Activated T-cell treated with anti-CD3 and anti-CD28 coated beads, Interleukin-2, amount 50 U/mL, for 24 hours (primary cell): ENCODE measurements around the gene PAQR5.
"Not testable (repeated sequence)": the region's sequence is repeated elsewhere in the genome, so short reads cannot be mapped to it uniquely, and the experiment has no call there.

ENCODE experiments used
- DNase-seq: peaks from one replicate; pipeline ENCODE4 v3.0.0-alpha.2; 2020
- H3K27ac Mint-ChIP-seq: 2 replicates; pipeline ENCODE4 v1.8.0; 2020; ENCODE audit warnings: mild to moderate bottlenecking, mixed read lengths
- H3K27me3 Mint-ChIP-seq: 2 replicates; pipeline ENCODE4 v1.8.0; 2020; ENCODE audit warnings: mixed read lengths
- H3K36me3 Mint-ChIP-seq: 2 replicates; pipeline ENCODE4 v1.8.0; 2020; ENCODE audit warnings: low read depth, mixed read lengths
- H3K4me1 Mint-ChIP-seq: 2 replicates; pipeline ENCODE4 v1.8.0; 2020; ENCODE audit warnings: low read depth, mixed read lengths
- H3K4me3 Mint-ChIP-seq: 2 replicates; pipeline ENCODE4 v1.8.0; 2020; ENCODE audit warnings: mild to moderate bottlenecking, moderate library complexity, mixed read lengths
- H3K9me3 Mint-ChIP-seq: 2 replicates; pipeline ENCODE4 v1.8.0; 2020; ENCODE audit warnings: mixed read lengths

PAQR5 gene

DNA sequence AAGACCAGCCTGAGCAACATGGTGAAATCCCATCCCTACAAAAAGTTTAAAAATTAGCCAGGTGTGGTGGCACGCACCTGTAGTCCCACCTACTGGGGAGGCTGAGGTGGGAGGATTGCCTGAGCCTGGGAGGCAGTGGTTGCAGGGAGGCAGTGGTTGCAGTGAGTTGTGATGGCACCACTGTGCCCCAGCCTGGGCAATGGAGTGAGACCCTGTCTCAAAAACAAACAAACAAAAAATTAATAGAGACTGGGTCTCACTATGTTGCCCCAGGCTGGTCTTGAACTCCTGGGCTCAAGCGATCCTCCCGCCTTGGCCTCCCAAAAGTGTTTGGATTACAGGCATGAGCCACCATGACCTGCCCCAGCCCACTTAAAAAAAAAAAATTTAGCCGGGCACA is 151.5 kb downstream of the PAQR5 start:
- not testable (repeated sequence) for H3K27ac Mint-ChIP-seq, DNase-seq, H3K4me3 Mint-ChIP-seq, H3K9me3 Mint-ChIP-seq, H3K27me3 Mint-ChIP-seq
- Mint-ChIP-seq H3K36me3 (peaks cover 63% of the 10 kb centered on the region), H3K4me1 (peaks cover 20% of the 10 kb centered on the region)

DNA sequence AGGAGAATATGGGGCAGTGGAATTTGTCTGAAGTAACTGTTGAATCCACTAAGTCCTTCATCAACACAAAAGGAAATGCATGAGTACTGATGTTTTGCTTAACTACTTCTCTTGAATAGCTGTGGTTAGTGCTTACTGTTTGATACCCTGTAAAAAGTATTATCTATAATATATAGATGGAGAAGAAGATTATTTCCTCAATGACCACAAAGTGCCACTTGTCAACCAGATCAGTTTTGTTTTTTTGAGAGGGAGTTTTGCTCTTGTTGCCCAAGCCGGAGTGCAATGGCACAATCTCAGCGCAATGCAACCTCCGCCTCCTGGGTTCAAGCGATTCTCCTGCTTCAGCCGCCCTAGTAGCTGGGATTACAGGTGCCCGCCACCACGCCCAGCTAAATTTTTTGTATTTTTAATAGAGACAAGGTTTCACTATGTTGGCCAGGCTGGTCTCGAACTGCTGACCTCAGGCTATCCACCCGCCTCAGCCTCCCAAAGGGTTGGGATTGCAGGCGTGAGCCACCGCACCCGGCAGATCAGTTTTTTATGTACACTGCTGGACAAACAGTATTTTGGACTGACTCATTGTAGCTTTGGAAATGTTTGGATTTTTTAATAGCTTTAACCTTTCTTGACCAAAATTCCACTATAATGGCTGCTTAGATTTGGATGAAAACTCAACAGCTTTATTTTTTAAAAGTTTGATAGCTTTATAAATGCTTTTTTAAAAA is 152.4 kb downstream of the PAQR5 start:
- peaks cover 63% of the 10 kb centered on the region for H3K36me3 Mint-ChIP-seq
- H3K4me3 Mint-ChIP-seq = peak overlapping the region; percentile 95
- DNase-seq = no peak
- H3K4me1 Mint-ChIP-seq = peaks cover 29% of the 10 kb centered on the region
- H3K9me3 Mint-ChIP-seq = no peaks in the 10 kb centered on the region
- peak overlapping the region; percentile 98 for H3K27ac Mint-ChIP-seq
- H3K27me3 Mint-ChIP-seq = no peaks in the 10 kb centered on the region

DNA sequence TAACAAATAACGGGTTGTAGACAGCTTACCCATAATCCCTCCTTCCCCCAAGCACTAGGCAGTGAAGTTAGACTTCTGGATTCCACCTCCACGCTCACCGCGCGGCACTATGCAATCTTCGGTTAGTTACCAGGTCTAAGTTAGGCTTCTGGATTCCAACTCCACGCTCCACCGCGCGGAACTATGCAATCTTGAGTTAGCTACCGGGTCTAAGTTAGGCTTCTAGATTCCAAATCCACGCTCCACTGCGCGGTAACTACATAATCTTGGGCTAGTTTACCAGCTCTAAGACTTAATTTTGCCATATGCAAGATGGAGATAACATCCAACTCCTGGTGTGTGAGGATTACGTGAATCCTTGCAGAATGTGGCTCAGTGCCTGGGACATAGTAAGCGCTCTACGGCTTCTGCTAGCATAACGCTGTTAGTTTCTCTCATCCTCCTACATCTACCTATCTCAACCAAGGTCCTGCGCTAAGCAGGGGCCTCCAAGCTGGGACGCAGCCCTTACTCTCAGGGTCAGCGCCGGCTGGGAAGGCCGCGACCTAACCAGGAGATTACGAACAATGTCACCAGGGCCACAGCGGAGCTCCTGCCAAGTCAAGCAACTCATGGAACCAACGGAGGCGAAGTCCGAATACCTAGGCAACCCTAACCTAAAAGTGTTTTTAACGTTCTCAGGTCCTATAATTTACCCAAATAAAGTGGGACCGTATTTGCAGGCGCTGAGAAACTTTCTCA is 153.4 kb downstream of the PAQR5 start:
- Mint-ChIP-seq H3K9me3 (no peaks in the 10 kb centered on the region), H3K4me1 (peaks cover 33% of the 10 kb centered on the region), H3K27me3 (no peaks in the 10 kb centered on the region), H3K27ac (peak overlapping the region; percentile 98), H3K4me3 (peak overlapping the region; percentile 95), H3K36me3 (peaks cover 63% of the 10 kb centered on the region)
- peak; percentile 67 for DNase-seq

DNA sequence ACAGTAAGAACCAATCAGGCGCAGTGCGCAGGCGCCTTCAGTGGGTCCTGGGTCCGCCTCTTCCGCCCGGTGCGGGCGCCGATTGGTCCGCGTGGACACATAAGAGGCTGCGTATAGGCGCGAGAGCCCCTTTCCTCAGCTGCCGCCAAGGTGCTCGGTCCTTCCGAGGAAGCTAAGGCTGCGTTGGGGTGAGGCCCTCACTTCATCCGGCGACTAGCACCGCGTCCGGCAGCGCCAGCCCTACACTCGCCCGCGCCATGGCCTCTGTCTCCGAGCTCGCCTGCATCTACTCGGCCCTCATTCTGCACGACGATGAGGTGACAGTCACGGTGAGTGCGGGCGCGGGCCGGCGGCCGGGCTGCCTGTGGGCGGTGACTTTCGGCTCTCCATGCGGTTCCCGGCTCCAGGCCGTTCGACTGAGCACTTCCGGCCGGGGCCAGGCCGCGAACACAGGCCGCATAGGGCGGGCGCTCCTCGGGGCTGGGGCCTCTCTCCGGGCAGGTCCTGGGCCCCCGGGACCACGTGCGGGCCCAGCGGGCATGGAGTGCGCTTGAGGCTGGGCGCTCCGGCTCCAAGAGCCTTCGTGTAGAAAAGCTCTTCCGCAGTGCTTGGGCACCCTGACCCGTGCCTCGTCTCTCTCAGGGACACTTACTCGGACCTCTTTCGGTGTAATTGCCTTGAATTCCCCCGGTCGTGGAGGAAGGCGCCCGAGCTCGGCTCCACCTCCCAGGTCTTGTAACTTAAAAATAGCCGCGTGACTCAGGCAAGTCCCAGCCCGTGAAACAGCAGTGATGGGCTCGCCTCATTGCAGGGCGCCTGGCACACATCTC is 154.2 kb downstream of the PAQR5 start, which contains the start of gene RPLP1:
Gene RPLP1, plus strand, starts transcription at position 127 of the 830 bp plus-strand sequence. Its CDS starts 131 bp downstream, at position 258.
- DNase-seq = peak; percentile 96
- Mint-ChIP-seq H3K4me1 (peaks cover 33% of the 10 kb centered on the region), H3K27ac (peak within 1 kb of the TSS; percentile 98), H3K27me3 (no peaks in the 10 kb centered on the region), H3K4me3 (peak within 1 kb of the TSS; percentile 95), H3K9me3 (no peaks in the 10 kb centered on the region), H3K36me3 (peaks cover 66% of the 10 kb centered on the region)

- Mint-ChIP-seq H3K9me3 (no peaks in the 10 kb centered on the region), H3K36me3 (peaks cover 65% of the 10 kb centered on the region), H3K4me1 (peaks cover 33% of the 10 kb centered on the region), H3K27me3 (no peaks in the 10 kb centered on the region), H3K4me3 (peak overlapping the region; percentile 95), H3K27ac (peak overlapping the region; percentile 98)
- no peak for DNase-seq
These were observed 156.2 kb downstream of the PAQR5 start for GRCh38 chr15:69454953-69455352.

DNA sequence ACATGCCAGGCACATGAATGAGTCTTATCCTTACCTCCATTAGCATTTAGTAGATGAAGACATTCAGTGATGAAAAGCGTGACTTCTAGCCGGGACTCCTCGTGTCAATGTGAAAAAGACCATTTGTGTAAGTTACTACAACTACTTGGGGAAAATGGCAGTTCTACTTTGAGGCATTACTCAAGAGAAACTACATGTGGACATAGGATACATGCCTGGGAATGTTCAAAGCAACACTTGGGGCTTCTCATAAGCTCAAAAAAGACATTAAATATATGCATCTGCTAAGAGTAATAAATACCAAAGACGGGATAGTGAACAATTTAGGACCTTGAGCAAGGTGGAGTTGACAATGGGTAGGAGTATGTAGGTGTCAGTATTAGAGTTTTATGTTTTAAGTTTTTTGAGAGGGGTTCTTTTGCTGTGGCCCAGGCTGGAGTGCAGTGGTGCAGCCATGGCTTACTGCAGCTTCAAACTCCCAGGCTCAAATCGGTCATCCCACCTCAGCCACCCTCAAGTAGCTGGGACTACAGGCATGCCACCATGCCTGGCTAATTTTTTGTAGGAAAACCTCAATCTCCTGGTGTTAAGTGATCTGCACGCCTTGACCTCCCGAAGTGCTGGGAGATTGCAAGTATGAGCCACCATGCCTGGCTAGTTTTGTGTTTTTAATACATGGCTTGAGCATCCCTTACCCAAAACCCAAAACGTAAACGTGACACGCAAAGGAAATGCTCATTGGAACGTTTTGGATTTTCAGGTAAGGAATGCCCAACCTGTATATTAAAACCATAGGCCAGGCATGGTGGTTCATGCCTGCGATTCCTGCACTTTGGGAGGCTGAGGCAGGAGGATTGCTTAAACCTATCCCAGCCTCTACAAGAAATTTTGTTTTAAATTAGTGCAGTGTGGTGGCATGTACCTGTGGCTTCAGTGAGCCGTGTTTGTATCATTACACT is 157.8 kb downstream of the PAQR5 start:
- no peak for DNase-seq
- no peaks in the 10 kb centered on the region for H3K9me3 Mint-ChIP-seq
- peaks cover 34% of the 10 kb centered on the region for H3K4me1 Mint-ChIP-seq
- no peaks in the 10 kb centered on the region for H3K27me3 Mint-ChIP-seq
- H3K27ac Mint-ChIP-seq = peak overlapping the region; percentile 98
- peak overlapping the region; percentile 95 for H3K4me3 Mint-ChIP-seq
- H3K36me3 Mint-ChIP-seq = peaks cover 65% of the 10 kb centered on the region
